Lung (tissue), 12 donors: ENCODE results near the gene EPS8. TPM values are rescaled to one million over a fixed set of nuclear protein-coding genes. Genes with fewer than 3 reads are reported as not detected.
A peak's percentile ranks its signal among the peaks of the same experiment; 100 is the strongest.

Source experiments
- ATAC-seq: fragments of 200-7000 bp; cut with Tn5 transposase; one replicate; pipeline ENCODE4 v1.9.1; 2020; ENCODE audit warnings: moderate number of reproducible peaks; ENCODE audit not compliant: insufficient read depth, low FRiP score
- DNase-seq, 3 donors: peaks; one replicate each; pipeline ENCODE4 v3.0.0-alpha.2; 2013 to 2017
- H3K27ac ChIP-seq, 2 donors: one replicate each; pipeline ENCODE4 v1.5.1; 2013; ENCODE audit warnings: mild to moderate bottlenecking in 2 of 2, moderate library complexity in 2 of 2, control low read depth in 1 of 2, inconsistent platforms in 1 of 2, low read depth in 1 of 2, low read length in 1 of 2
- H3K27me3 ChIP-seq, 3 donors: one replicate each; pipeline ENCODE4 v1.5.1; 2013; ENCODE audit warnings: low read length in 2 of 3; ENCODE audit not compliant: control insufficient read depth in 3 of 3, insufficient read depth in 3 of 3
- H3K36me3 ChIP-seq, 4 donors: one replicate each; pipeline ENCODE4 v1.5.1; 2013; ENCODE audit warnings: low read length in 4 of 4, mild to moderate bottlenecking in 1 of 4, moderate library complexity in 1 of 4; ENCODE audit not compliant: control insufficient read depth in 4 of 4, insufficient read depth in 4 of 4
- H3K4me1 ChIP-seq, 5 donors: one replicate each; pipeline ENCODE4 v1.5.1; 2013; ENCODE audit warnings: low read length in 5 of 5, mild to moderate bottlenecking in 2 of 5, moderate library complexity in 1 of 5; ENCODE audit not compliant: control insufficient read depth in 5 of 5, insufficient read depth in 5 of 5
- H3K4me3 ChIP-seq: one replicate; pipeline ENCODE4 v1.5.1; 2013; ENCODE audit warnings: mild to moderate bottlenecking, control low read depth, moderate library complexity
- H3K9ac ChIP-seq, 2 donors: one replicate each; pipeline ENCODE4 v1.5.1; 2013; ENCODE audit warnings: low read length in 2 of 2, control low read depth in 1 of 2; ENCODE audit not compliant: insufficient read depth in 1 of 2
- H3K9me3 ChIP-seq, 4 donors: one replicate each; pipeline ENCODE4 v1.5.1; 2013; ENCODE audit warnings: low read length in 3 of 4, mild to moderate bottlenecking in 1 of 4, moderate library complexity in 1 of 4; ENCODE audit not compliant: control insufficient read depth in 4 of 4, insufficient read depth in 3 of 4
- CTCF ChIP-seq: IDR thresholded peaks from 2 replicates; pipeline ENCODE4 v1.5.1; 2012; ENCODE audit warnings: mild to moderate bottlenecking; ENCODE audit errors: control extremely low read depth, extremely low read depth
- WGBS, 2 donors: extraction: QIAGEN DNeasy Blood & Tissue Kit; methylation state at CpG; one replicate each; pipeline ENCODE4 v1.1.7; 2013; 5-methylcytosine and 5-hydroxymethylcytosine counted together
- polyA plus RNA-seq, 2 donors: library from polyadenylated mRNA; stranded (reverse); fragments of 200-250 nt; gene quantifications; one replicate each; pipeline ENCODE4 v1.2.1, GENCODE V29; 2013
- total RNA-seq, 2 donors: library from RNA; depleted of rRNA in 1 of 2; stranded (reverse); fragments of >200 nt in 1 of 2; gene quantifications; one replicate each; pipeline ENCODE4 v1.2.1, GENCODE V29; 2014 to 2021
- donor health status: control.
- donor health status: control.
- donor health status: Bipolar disorder and iron deficiency.
- donor health status: healthy.
- donor health status: DM: yes; HTN: yes; CAD: no.

The EPS8 gene
- total and polyA plus RNA-seq, 4 donors: 30.1 to 153 (median 48.9) TPM

GRCh38 chr12:15806826-15807225 is 17.6 kb upstream of the EPS8 start:
- Histone ChIP-seq H3K27me3 (peaks cover 0 to 5% (median 0%) of the 10 kb centered on the region in 3 donors), H3K4me3 (no peak overlapping the region), H3K27ac (no peak overlapping the region), H3K9ac (no peak overlapping the region), H3K4me1 (peaks cover 0 to 23% (median 2%) of the 10 kb centered on the region in 5 donors), H3K36me3 (no peaks in the 10 kb centered on the region), H3K9me3 (no peaks in the 10 kb centered on the region)
- DNase-seq (no peak), ATAC-seq (no peak)
- no peak for TF ChIP-seq CTCF
- WGBS, 2 donors: 91% methylated on average over 1 of the region's 1 CpG

GRCh38 chr12:15801770-15802744 is 12.9 kb upstream of the EPS8 start:
- Histone ChIP-seq H3K9ac (no peak overlapping the region), H3K27me3 (peaks cover 0 to 5% (median 0%) of the 10 kb centered on the region in 3 donors), H3K27ac (no peak overlapping the region), H3K36me3 (no peaks in the 10 kb centered on the region), H3K9me3 (no peaks in the 10 kb centered on the region), H3K4me3 (no peak overlapping the region), H3K4me1 (peaks cover 0 to 2% (median 0%) of the 10 kb centered on the region in 5 donors)
- ATAC-seq: peak; percentile 58
- no peak for DNase-seq
- WGBS, 2 donors: 81 to 94% methylated on average over 6 of the region's 6 CpGs
- no peak for TF ChIP-seq CTCF

GRCh38 chr12:15800278-15800677 is 11.1 kb upstream of the EPS8 start:
- Histone ChIP-seq H3K27ac (no peak overlapping the region), H3K27me3 (peaks cover 0 to 5% (median 0%) of the 10 kb centered on the region in 3 donors), H3K4me3 (no peak overlapping the region), H3K9me3 (no peaks in the 10 kb centered on the region), H3K4me1 (peaks cover 0 to 2% (median 0%) of the 10 kb centered on the region in 5 donors), H3K36me3 (no peaks in the 10 kb centered on the region), H3K9ac (no peak overlapping the region)
- ATAC-seq (no peak), DNase-seq (no peak)
- no peak for TF ChIP-seq CTCF
- WGBS, 2 donors: 51 to 61% methylated on average over 3 of the region's 3 CpGs
